Measurements from ENCODE around the gene ACTL9.
A peak's percentile ranks its signal among the peaks of the same experiment; 100 is the strongest.

Gene ACTL9

GRCh38 chr19:8684001-8684902 is 14.3 kb downstream of the ACTL9 start:
- no peak for DNase-seq

GRCh38 chr19:8682931-8683330 is 15.7 kb downstream of the ACTL9 start:
- DNase-seq = no peak

- DNase-seq = no peak
These were observed 16.1 kb downstream of the ACTL9 start for GRCh38 chr19:8682472-8682871.

- no peak for DNase-seq
These were observed 17.1 kb downstream of the ACTL9 start for GRCh38 chr19:8681345-8682029.

- DNase-seq = no peak
These were observed 17.8 kb downstream of the ACTL9 start for GRCh38 chr19:8680676-8681344.

- DNase-seq = no peak
These were observed 20.3 kb downstream of the ACTL9 start for GRCh38 chr19:8678244-8678807.

GRCh38 chr19:8675066-8675465 is 23.5 kb downstream of the ACTL9 start:
- no peak for DNase-seq

- DNase-seq = no peak
These were observed 25.2 kb downstream of the ACTL9 start for GRCh38 chr19:8673276-8673891.

- no peak for DNase-seq
These were observed 31.7 kb downstream of the ACTL9 start for GRCh38 chr19:8666814-8667405.

GRCh38 chr19:8665468-8666213 is 33.0 kb downstream of the ACTL9 start:
- no peak for DNase-seq

GRCh38 chr19:8664671-8665057 is 33.9 kb downstream of the ACTL9 start:
- DNase-seq = no peak

- peak in 1 of 4 experiments; percentile 28 for DNase-seq
These were observed 34.5 kb downstream of the ACTL9 start for GRCh38 chr19:8663920-8664670.

GRCh38 chr19:8662263-8662662 is 36.3 kb downstream of the ACTL9 start:
- no peak for DNase-seq

GRCh38 chr19:8659905-8660304 is 38.7 kb downstream of the ACTL9 start:
- no peak for DNase-seq

- DNase-seq = no peak
These were observed 40.7 kb downstream of the ACTL9 start for GRCh38 chr19:8657869-8658268.

- DNase-seq = no peak
These were observed 43.3 kb downstream of the ACTL9 start for GRCh38 chr19:8655340-8655709.

GRCh38 chr19:8654591-8655339 is 43.8 kb downstream of the ACTL9 start:
- peak; percentile 16 to 58 (median 51) for DNase-seq

- no peak for DNase-seq
These were observed 50.4 kb downstream of the ACTL9 start for GRCh38 chr19:8648240-8648639.
